Measurements from ENCODE around the gene TEAD2. TPM values are rescaled to one million over a fixed set of nuclear protein-coding genes. Genes with fewer than 3 reads are reported as not detected.

Gene TEAD2
- total RNA-seq, 1 donor from 2014 or later = 63.8 TPM

DNA sequence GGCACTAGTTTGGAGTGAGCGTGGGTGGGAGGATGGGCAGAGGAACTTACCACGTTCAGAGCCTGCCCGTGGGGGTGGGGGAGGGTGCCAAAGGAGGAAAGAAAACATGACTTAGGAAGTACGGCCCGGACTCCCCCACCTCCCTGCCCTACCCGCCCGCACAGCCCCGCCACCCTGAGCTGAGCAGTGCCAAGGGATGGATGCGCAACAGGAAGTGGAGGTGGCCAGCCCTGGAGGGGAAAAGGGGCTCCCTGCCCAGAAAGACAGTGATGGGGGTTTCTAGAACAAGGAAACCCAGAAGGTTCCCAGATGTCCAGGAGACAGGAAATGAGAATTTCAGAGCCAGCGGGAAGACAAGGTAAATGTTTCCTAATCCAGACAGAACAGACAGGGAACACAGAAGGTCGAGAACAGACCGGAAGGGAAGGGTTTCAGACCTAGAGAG, 6.3 kb downstream of the TEAD2 start:
- H3K27ac Mint-ChIP-seq (ENCODE audit: unreplicated experiment) = peak overlapping the region; percentile 45
- H3K27me3 Mint-ChIP-seq (ENCODE audit: low read depth) = no peaks in the 10 kb centered on the region
- peaks cover 30% of the 10 kb centered on the region for H3K4me1 Mint-ChIP-seq (ENCODE audit: low read depth)
- H3K9me3 Mint-ChIP-seq (ENCODE audit: low read depth) = no peaks in the 10 kb centered on the region
- DNase-seq (ENCODE audit: low spot score) = no peak
- peak overlapping the region; percentile 16 for H3K4me3 Mint-ChIP-seq (ENCODE audit: unreplicated experiment)
- TF ChIP-seq, protein P1, sequence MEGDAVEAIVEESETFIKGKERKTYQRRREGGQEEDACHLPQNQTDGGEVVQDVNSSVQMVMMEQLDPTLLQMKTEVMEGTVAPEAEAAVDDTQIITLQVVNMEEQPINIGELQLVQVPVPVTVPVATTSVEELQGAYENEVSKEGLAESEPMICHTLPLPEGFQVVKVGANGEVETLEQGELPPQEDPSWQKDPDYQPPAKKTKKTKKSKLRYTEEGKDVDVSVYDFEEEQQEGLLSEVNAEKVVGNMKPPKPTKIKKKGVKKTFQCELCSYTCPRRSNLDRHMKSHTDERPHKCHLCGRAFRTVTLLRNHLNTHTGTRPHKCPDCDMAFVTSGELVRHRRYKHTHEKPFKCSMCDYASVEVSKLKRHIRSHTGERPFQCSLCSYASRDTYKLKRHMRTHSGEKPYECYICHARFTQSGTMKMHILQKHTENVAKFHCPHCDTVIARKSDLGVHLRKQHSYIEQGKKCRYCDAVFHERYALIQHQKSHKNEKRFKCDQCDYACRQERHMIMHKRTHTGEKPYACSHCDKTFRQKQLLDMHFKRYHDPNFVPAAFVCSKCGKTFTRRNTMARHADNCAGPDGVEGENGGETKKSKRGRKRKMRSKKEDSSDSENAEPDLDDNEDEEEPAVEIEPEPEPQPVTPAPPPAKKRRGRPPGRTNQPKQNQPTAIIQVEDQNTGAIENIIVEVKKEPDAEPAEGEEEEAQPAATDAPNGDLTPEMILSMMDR (IDR thresholded peaks at IDR 0.05) = no peak
- peaks cover 30% of the 10 kb centered on the region for H3K36me3 Mint-ChIP-seq (ENCODE audit: low read depth)

DNA sequence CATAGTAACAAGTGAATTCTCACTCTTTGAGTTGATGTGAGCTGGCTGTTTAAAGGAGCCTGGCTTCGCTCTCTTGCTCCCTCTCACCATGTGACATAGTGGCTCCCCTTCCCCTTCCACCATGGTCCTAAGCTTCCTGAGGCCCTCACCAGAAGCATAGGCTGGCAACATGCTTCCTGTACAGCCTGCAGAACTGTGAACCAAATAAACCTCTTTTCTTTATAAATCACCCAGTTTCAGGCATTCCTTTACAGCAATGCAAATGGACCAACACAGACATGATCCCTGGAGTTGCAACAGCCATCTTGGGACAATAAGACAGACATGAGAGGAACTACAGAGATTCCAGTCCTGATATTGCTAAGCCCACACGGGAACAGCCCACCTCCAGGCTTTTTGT, 12.6 kb downstream of the TEAD2 start:
- Mint-ChIP-seq H3K9me3 (ENCODE audit: low read depth) (no peaks in the 10 kb centered on the region), H3K4me3 (ENCODE audit: unreplicated experiment) (no peak overlapping the region), H3K27ac (ENCODE audit: unreplicated experiment) (no peak overlapping the region), H3K36me3 (ENCODE audit: low read depth) (peaks cover 51% of the 10 kb centered on the region), H3K4me1 (ENCODE audit: low read depth) (no peaks in the 10 kb centered on the region), H3K27me3 (ENCODE audit: low read depth) (no peaks in the 10 kb centered on the region)
- DNase-seq (ENCODE audit: low spot score) = no peak
- TF ChIP-seq, protein P1 (IDR thresholded peaks at IDR 0.05) = no peak

DNA sequence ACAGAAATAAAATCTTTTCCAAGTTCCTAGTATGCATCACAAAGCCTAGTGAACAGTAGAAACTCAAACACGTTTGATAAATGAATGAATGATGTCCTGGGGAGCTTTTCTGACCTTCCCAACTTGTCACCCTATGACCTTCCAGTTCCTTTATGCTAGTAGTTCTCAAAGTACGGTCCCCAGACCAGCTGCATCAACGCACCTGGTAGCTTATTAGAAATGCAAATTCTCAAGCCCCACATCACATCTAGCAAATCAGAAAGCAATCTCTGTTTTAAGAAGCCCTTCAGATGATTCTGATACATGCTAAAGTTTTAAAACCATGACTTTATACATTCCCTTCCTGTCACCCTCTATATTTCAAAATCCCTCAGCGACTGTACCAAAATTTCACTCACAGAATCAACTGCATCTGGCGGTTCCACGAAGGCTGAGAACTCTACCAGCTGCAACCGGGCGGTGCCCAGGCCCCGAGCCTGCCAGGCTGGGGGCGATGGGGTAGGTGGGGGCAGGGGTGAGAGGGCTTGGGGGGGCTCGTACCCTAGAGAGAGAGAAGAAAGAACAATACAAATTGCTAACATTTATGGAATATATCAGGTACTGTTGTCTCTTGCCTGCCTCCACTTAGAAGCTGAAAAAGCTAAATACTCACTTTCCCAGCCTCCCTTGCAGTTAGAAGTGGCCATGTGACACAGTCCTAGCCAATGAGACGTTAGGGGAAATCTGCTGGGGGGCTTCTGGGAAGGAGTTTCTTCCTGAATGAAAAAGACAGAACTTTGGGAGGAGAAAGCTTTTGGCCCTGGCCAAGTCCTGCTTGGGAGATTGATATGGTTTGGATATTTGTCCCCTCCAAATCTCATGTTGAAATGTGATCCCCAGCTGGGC, 13.7 kb downstream of the TEAD2 start:
- Mint-ChIP-seq H3K4me3 (ENCODE audit: unreplicated experiment) (no peak overlapping the region), H3K36me3 (ENCODE audit: low read depth) (peaks cover 53% of the 10 kb centered on the region), H3K27ac (ENCODE audit: unreplicated experiment) (no peak overlapping the region), H3K9me3 (ENCODE audit: low read depth) (no peaks in the 10 kb centered on the region), H3K27me3 (ENCODE audit: low read depth) (no peaks in the 10 kb centered on the region), H3K4me1 (ENCODE audit: low read depth) (no peaks in the 10 kb centered on the region)
- DNase-seq (ENCODE audit: low spot score) = no peak
- TF ChIP-seq, protein P1 (IDR thresholded peaks at IDR 0.05) = no peak

DNA sequence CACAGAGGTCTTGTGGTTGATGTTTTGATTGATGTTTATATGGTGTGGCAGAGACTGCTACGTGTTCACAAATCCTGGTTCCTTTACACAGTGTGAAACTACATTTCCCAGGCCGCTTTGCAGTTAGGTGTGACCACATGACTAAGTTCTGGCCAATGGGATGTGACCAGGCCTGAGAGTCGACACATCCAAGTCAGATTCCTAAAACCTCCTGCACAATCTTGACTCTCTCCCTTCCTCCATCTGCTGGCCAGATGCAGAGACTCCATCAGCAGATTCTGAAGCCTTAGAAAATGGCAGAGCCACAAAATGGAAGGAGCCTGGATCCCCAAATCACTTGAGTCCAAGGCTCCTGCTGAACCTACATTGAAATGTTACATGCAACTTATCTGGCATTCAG, 14.4 kb downstream of the TEAD2 start:
- no peak for DNase-seq (ENCODE audit: low spot score)
- TF ChIP-seq, protein P1 (IDR thresholded peaks at IDR 0.05) = peak; percentile 37
- Mint-ChIP-seq H3K9me3 (ENCODE audit: low read depth) (no peaks in the 10 kb centered on the region), H3K36me3 (ENCODE audit: low read depth) (peaks cover 54% of the 10 kb centered on the region), H3K4me3 (ENCODE audit: unreplicated experiment) (no peak overlapping the region), H3K27me3 (ENCODE audit: low read depth) (no peaks in the 10 kb centered on the region), H3K4me1 (ENCODE audit: low read depth) (no peaks in the 10 kb centered on the region), H3K27ac (ENCODE audit: unreplicated experiment) (no peak overlapping the region)

DNA sequence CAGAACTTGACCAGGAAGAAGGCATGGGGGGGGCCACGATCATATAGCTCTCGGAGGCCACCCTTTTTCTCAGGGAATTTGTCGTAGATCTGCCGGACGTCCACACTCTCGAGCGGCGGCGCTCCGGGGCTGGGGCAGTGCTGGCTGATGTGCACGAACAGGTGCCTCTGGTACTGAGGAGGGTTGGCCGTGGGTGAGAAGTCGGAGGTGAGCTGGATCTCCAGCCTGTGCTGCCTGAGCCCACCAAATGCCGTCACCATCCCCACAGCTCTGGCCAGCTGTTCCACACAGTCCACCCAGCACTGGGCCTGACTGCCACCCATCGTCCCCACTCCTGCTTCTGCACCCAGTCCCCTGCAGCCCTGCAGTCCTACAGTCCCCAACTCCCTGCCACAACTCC, 15.0 kb downstream of the TEAD2 start:
- no peak for DNase-seq (ENCODE audit: low spot score)
- no peaks in the 10 kb centered on the region for H3K9me3 Mint-ChIP-seq (ENCODE audit: low read depth)
- no peak overlapping the region for H3K27ac Mint-ChIP-seq (ENCODE audit: unreplicated experiment)
- no peaks in the 10 kb centered on the region for H3K4me1 Mint-ChIP-seq (ENCODE audit: low read depth)
- TF ChIP-seq, protein P1 (IDR thresholded peaks at IDR 0.05) = no peak
- no peak overlapping the region for H3K4me3 Mint-ChIP-seq (ENCODE audit: unreplicated experiment)
- H3K27me3 Mint-ChIP-seq (ENCODE audit: low read depth) = no peaks in the 10 kb centered on the region
- peaks cover 59% of the 10 kb centered on the region for H3K36me3 Mint-ChIP-seq (ENCODE audit: low read depth)
